B cell (primary cell): Measurements from ENCODE around the gene AGBL4. TPM values are rescaled to one million over a fixed set of nuclear protein-coding genes. Genes with fewer than 3 reads are reported as not detected.

Experiments
- ATAC-seq: fragments of 200-7000 bp; cut with Tn5 transposase; one replicate; pipeline ENCODE4 v1.10.0; 2021; ENCODE audit warnings: low read depth, mild to moderate bottlenecking, moderate number of reproducible peaks, moderate library complexity
- CTCF ChIA-PET: fragments of 350-600 bp; sonication (Branson Sonifier 250); formaldehyde crosslinking; loops from one replicate; lab custom pipeline; 2021; ENCODE audit warnings: antibody characterized with exemption, inconsistent platforms; lab: Charles Lee
- POLR2A ChIA-PET: fragments of 350-600 bp; sonication (Branson Sonifier 250); formaldehyde crosslinking; loops from one replicate; lab custom pipeline; 2021; ENCODE audit warnings: antibody characterized with exemption; lab: Charles Lee
- DNase-seq: peaks from one replicate; pipeline ENCODE4 v3.0.0; 2013
- H2AFZ ChIP-seq: 2 replicates; pipeline ENCODE4 v1.6.1; 2012; ENCODE audit warnings: mild to moderate bottlenecking, low read depth, low read length; ENCODE audit not compliant: insufficient read depth, poor library complexity, severe bottlenecking
- H3K27ac ChIP-seq, 2 donors: 1 replicate in 1 of 2; 2 replicates in 1 of 2; pipeline ENCODE4 v1.5.1; 2012 to 2013; ENCODE audit warnings: low read length in 2 of 2, mild to moderate bottlenecking in 2 of 2, moderate library complexity in 1 of 2
- H3K27me3 ChIP-seq, 4 experiments: fragments of 200-600 bp in 1 of 4; sonication (generic) in 1 of 4; replicated peaks in 1 of 4; 1 replicate in 2 of 4; 2 replicates in 2 of 4; pipeline versions ENCODE4 v1.6.1 to v1.7.0; 2013 to 2016; ENCODE audit warnings: low read length in 3 of 4, mild to moderate bottlenecking in 2 of 4, mixed read lengths in 1 of 4, moderate library complexity in 1 of 4; ENCODE audit not compliant: insufficient read depth in 4 of 4, control insufficient read depth in 3 of 4; ENCODE audit errors: control extremely low read depth in 1 of 4
- H3K36me3 ChIP-seq, 2 experiments: replicated peaks in 1 of 2; 1 replicate in 1 of 2; 2 replicates in 1 of 2; pipeline versions ENCODE4 v1.6.1 to v1.7.1; 2013; ENCODE audit warnings: low read length in 1 of 2; ENCODE audit not compliant: insufficient read depth in 2 of 2, control insufficient read depth in 1 of 2; ENCODE audit errors: control extremely low read depth in 1 of 2, extremely low read depth in 1 of 2
- H3K4me1 ChIP-seq, 2 donors: fragments of 200-600 bp in 1 of 2; sonication (generic) in 1 of 2; 1 replicate in 1 of 2; 2 replicates in 1 of 2; pipeline versions ENCODE4 v1.5.1 to v1.6.1; 2013 to 2017; ENCODE audit warnings: low read length in 2 of 2; ENCODE audit not compliant: control insufficient read depth in 2 of 2, insufficient read depth in 2 of 2
- H3K4me2 ChIP-seq: replicated peaks from 2 replicates; pipeline ENCODE3; 2012; ENCODE audit warnings: mild to moderate bottlenecking, low read depth, low read length; ENCODE audit not compliant: poor library complexity, severe bottlenecking
- H3K4me3 ChIP-seq, 5 experiments: fragments of 200-600 bp in 1 of 5; sonication (generic) in 1 of 5; 1 replicate in 3 of 5; 2 replicates in 2 of 5; pipeline versions ENCODE4 v1.5.1 to v1.7.0; 2011 to 2016; ENCODE audit warnings: low read length in 4 of 5, mild to moderate bottlenecking in 4 of 5, low read depth in 2 of 5, control low read depth in 1 of 5, moderate library complexity in 1 of 5; ENCODE audit not compliant: insufficient read depth in 1 of 5; ENCODE audit errors: control extremely low read depth in 1 of 5, extremely low read depth in 1 of 5
- H3K79me2 ChIP-seq: fragments of 200-600 bp; sonication (generic); one replicate; pipeline ENCODE4 v1.6.0; 2016; ENCODE audit warnings: low read length; ENCODE audit not compliant: control insufficient read depth, insufficient read depth
- H3K9ac ChIP-seq: fragments of 200-600 bp; sonication (generic); 2 replicates; pipeline ENCODE4 v1.6.1; 2017; ENCODE audit warnings: mild to moderate bottlenecking, low read length, moderate library complexity
- H3K9me3 ChIP-seq, 3 donors: one replicate each; pipeline versions ENCODE4 v1.6.1 to v1.7.1; 2013; ENCODE audit warnings: low read length in 2 of 3; ENCODE audit not compliant: control insufficient read depth in 2 of 3, insufficient read depth in 1 of 3; ENCODE audit errors: control extremely low read depth in 1 of 3
- H4K20me1 ChIP-seq: 2 replicates; pipeline ENCODE4 v1.6.0; 2012; ENCODE audit warnings: mild to moderate bottlenecking, low read length; ENCODE audit not compliant: insufficient read depth, control insufficient read depth, poor library complexity, severe bottlenecking
- H3K27ac Mint-ChIP-seq: one replicate; pipeline ENCODE4 v1.8.0; 2021; ENCODE audit warnings: mixed read lengths
- H3K27me3 Mint-ChIP-seq: one replicate; pipeline ENCODE4 v1.8.0; 2021; ENCODE audit warnings: mixed read lengths
- H3K4me1 Mint-ChIP-seq: one replicate; pipeline ENCODE4 v1.8.0; 2021; ENCODE audit warnings: mixed read lengths
- H3K4me3 Mint-ChIP-seq: one replicate; pipeline ENCODE4 v1.8.0; 2021; ENCODE audit warnings: mixed read lengths
- H3K9me3 Mint-ChIP-seq: one replicate; pipeline ENCODE4 v1.8.0; 2022; ENCODE audit warnings: mixed read lengths; ENCODE audit not compliant: insufficient read depth
- CTCF ChIP-seq: fragments of 200-600 bp; IDR thresholded peaks from one replicate; pipeline ENCODE4 v1.8.0; 2022; ENCODE audit warnings: antibody characterized with exemption, mild to moderate bottlenecking
- EZH2 ChIP-seq: IDR thresholded peaks from 2 replicates; pipeline ENCODE4 v1.6.1; 2012; ENCODE audit warnings: borderline replicate concordance, low read depth, mild to moderate bottlenecking, moderate library complexity, low read length; ENCODE audit not compliant: insufficient read depth, poor library complexity, severe bottlenecking
- WGBS: methylation state at CpG from one replicate; pipeline ENCODE4 v1.1.5; 2013; ENCODE audit warnings: missing lambda C conversion rate; ENCODE audit not compliant: insufficient coverage; 5-methylcytosine and 5-hydroxymethylcytosine counted together
- intact Hi-C: fragments of 100-400 bp; cut with micrococcal nuclease; formaldehyde crosslinking; loops from one replicate; pipeline ENCODE4 v1.10.0; 2022
- polyA plus RNA-seq: library from polyadenylated mRNA; depleted of rRNA; stranded (reverse); fragments of >200 nt; gene quantifications from 2 replicates; pipeline ENCODE4 v1.2.3, GENCODE V29; 2012
- total RNA-seq, 2 donors: library from RNA; stranded (reverse); fragments of 120-200 nt in 1 of 2; gene quantifications; 1 replicate in 1 of 2; 2 replicates in 1 of 2; pipeline versions ENCODE4 v1.2.3 to v1.2.4, GENCODE V29; 2013 to 2022

Gene AGBL4
- total and polyA plus RNA-seq, 2 donors (not counting 1 experiment from before 2014, with no cell fraction given): 0.07 to 0.12 TPM

- Histone ChIP-seq H4K20me1 (no peaks in the 10 kb centered on the region), H3K9ac (no peak overlapping the region), H3K4me2 (no peak overlapping the region), H3K79me2 (no peaks in the 10 kb centered on the region), H3K27me3 (no peaks in the 10 kb centered on the region), H2AFZ (no peak overlapping the region), H3K4me1 (no peaks in the 10 kb centered on the region), H3K27ac (no peak overlapping the region), H3K9me3 (no peaks in the 10 kb centered on the region), H3K4me3 (no peak overlapping the region), H3K36me3 (no peaks in the 10 kb centered on the region)
- WGBS: 100% methylated on average over 1 of the region's 2 CpGs
- CTCF ChIA-PET: no interaction called here
- Mint-ChIP-seq H3K4me1 (no peaks in the 10 kb centered on the region), H3K9me3 (no peaks in the 10 kb centered on the region), H3K4me3 (no peak overlapping the region), H3K27ac (no peak overlapping the region), H3K27me3 (peaks cover 23% of the 10 kb centered on the region)
- TF ChIP-seq CTCF (no peak), EZH2 (no peak)
- POLR2A ChIA-PET: no interaction called here
- ATAC-seq (no peak), DNase-seq (no peak)
- intact Hi-C loops: no loop called here
These were observed 1465.4 kb downstream of the AGBL4 start for GRCh38 chr1:48558366-48558765.

- Histone ChIP-seq H3K36me3 (no peaks in the 10 kb centered on the region), H3K27me3 (no peaks in the 10 kb centered on the region), H3K4me2 (no peak overlapping the region), H3K79me2 (no peaks in the 10 kb centered on the region), H3K9me3 (no peaks in the 10 kb centered on the region), H3K27ac (no peak overlapping the region), H3K4me1 (no peaks in the 10 kb centered on the region), H4K20me1 (no peaks in the 10 kb centered on the region), H3K4me3 (no peak overlapping the region), H2AFZ (no peak overlapping the region), H3K9ac (no peak overlapping the region)
- no peak overlapping the region for H3K4me3 Mint-ChIP-seq
- H3K27me3 Mint-ChIP-seq: peaks cover 19% of the 10 kb centered on the region
- TF ChIP-seq CTCF: no peak
- no peak for TF ChIP-seq EZH2
- DNase-seq (no peak), ATAC-seq (no peak)
- H3K9me3 Mint-ChIP-seq: no peaks in the 10 kb centered on the region
- intact Hi-C loops: no loop called here
- no peaks in the 10 kb centered on the region for H3K4me1 Mint-ChIP-seq
- 83% methylated on average over 5 of the region's 5 CpGs for WGBS
- H3K27ac Mint-ChIP-seq: no peak overlapping the region
- ChIA-PET CTCF (no interaction called here), POLR2A (no interaction called here)
These were observed 1467.4 kb downstream of the AGBL4 start for GRCh38 chr1:48556186-48556850.
